Cortex of kidney (tissue), 1 donor: Measurements from ENCODE around the gene PIK3R2.

Experiments used
- DNase-seq: peaks from one replicate; lab custom pipeline; 2025; lab: John Stamatoyannopoulos, UW

The PIK3R2 gene

GRCh38 chr19:18123819-18124218, 29.1 kb upstream of the PIK3R2 start:
- DNase-seq = no peak

GRCh38 chr19:18126097-18126496, 26.9 kb upstream of the PIK3R2 start:
- no peak for DNase-seq

GRCh38 chr19:18128044-18128443, 24.9 kb upstream of the PIK3R2 start:
- DNase-seq = no peak

GRCh38 chr19:18128805-18129204, 24.2 kb upstream of the PIK3R2 start:
- no peak for DNase-seq

GRCh38 chr19:18130523-18131242, 22.3 kb upstream of the PIK3R2 start:
- DNase-seq = no peak

- no peak for DNase-seq
These were observed 20.9 kb upstream of the PIK3R2 start for GRCh38 chr19:18131841-18132596.

GRCh38 chr19:18135712-18136584, 17.0 kb upstream of the PIK3R2 start:
- no peak for DNase-seq

- DNase-seq = no peak
These were observed 15.7 kb upstream of the PIK3R2 start for GRCh38 chr19:18137242-18137641.

GRCh38 chr19:18137657-18138339, 15.2 kb upstream of the PIK3R2 start:
- DNase-seq = no peak

GRCh38 chr19:18140473-18140872, 12.5 kb upstream of the PIK3R2 start:
- no peak for DNase-seq

- no peak for DNase-seq
These were observed 11.9 kb upstream of the PIK3R2 start for GRCh38 chr19:18141031-18141430.

GRCh38 chr19:18143902-18144301, 9.1 kb upstream of the PIK3R2 start:
- no peak for DNase-seq

- no peak for DNase-seq
These were observed 8.6 kb upstream of the PIK3R2 start for GRCh38 chr19:18144361-18144760.

GRCh38 chr19:18144906-18145305, 8.1 kb upstream of the PIK3R2 start:
- DNase-seq = no peak

- no peak for DNase-seq
These were observed 7.5 kb upstream of the PIK3R2 start for GRCh38 chr19:18145391-18145999.

- no peak for DNase-seq
These were observed 5.6 kb upstream of the PIK3R2 start for GRCh38 chr19:18147396-18147795.

GRCh38 chr19:18149596-18149975, 3.4 kb upstream of the PIK3R2 start:
- DNase-seq = no peak

GRCh38 chr19:18150776-18151624, 2.0 kb upstream of the PIK3R2 start:
- DNase-seq = no peak

- DNase-seq = no peak
These were observed 534 bp upstream of the PIK3R2 start for GRCh38 chr19:18152442-18152816.

- DNase-seq = no peak
These were observed 682 bp downstream of the PIK3R2 start for GRCh38 chr19:18153556-18154134.
